H7 (cell line): ENCODE measurements around the gene HNRNPC. TPM values are rescaled to one million over a fixed set of nuclear protein-coding genes. Genes with fewer than 3 reads are reported as not detected.
"Not testable (repeated sequence)": the region's sequence is repeated elsewhere in the genome, so short reads cannot be mapped to it uniquely, and the experiment has no call there.

ENCODE experiments used
- DNase-seq: peaks from one replicate; pipeline ENCODE4 v3.0.0; 2012
- H3K27me3 ChIP-seq: 2 replicates; pipeline ENCODE4 v1.6.0; 2011; ENCODE audit warnings: mild to moderate bottlenecking, low read length; ENCODE audit not compliant: control insufficient read depth, insufficient read depth
- H3K36me3 ChIP-seq: replicated peaks from 2 replicates; pipeline ENCODE4 v1.5.1; 2011; ENCODE audit warnings: low read length; ENCODE audit not compliant: control insufficient read depth, insufficient read depth
- H3K4me3 ChIP-seq: 2 replicates; pipeline ENCODE4 v1.5.1; 2011; ENCODE audit warnings: low read depth, mild to moderate bottlenecking, control low read depth, low read length, moderate library complexity; ENCODE audit not compliant: insufficient read depth
- total RNA-seq: library from RNA; depleted of rRNA; stranded (reverse); fragments of >200 nt; shearing (Covaris generic); gene quantifications from 2 replicates; pipeline ENCODE4 v1.2.3, GENCODE V29; 2014

HNRNPC gene
- total RNA-seq, 1 experiment from 2014 or later: 2,138 TPM

DNA sequence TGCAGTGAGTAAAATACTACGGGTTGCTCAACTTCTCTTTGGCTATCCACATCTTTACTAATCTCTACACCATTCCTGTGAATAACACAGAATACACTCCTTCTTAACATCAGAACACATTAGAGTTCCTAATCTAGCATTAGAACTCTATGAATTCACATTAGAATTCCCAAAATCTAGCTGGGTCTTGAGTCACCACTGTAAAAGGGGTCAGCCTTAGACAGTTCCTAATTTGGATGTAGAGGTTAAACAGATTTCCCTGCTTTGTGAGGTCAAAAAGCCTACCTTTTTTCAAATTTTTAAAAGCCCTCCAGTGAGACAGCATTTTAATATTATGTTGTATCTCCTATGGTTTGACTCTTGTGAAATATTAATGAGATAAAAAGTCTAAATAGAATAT is 7.4 kb downstream of the HNRNPC start:
- H3K27me3 ChIP-seq: no peaks in the 10 kb centered on the region
- no peak for DNase-seq
- no peak overlapping the region for H3K4me3 ChIP-seq
- H3K36me3 ChIP-seq: peaks cover 50% of the 10 kb centered on the region

DNA sequence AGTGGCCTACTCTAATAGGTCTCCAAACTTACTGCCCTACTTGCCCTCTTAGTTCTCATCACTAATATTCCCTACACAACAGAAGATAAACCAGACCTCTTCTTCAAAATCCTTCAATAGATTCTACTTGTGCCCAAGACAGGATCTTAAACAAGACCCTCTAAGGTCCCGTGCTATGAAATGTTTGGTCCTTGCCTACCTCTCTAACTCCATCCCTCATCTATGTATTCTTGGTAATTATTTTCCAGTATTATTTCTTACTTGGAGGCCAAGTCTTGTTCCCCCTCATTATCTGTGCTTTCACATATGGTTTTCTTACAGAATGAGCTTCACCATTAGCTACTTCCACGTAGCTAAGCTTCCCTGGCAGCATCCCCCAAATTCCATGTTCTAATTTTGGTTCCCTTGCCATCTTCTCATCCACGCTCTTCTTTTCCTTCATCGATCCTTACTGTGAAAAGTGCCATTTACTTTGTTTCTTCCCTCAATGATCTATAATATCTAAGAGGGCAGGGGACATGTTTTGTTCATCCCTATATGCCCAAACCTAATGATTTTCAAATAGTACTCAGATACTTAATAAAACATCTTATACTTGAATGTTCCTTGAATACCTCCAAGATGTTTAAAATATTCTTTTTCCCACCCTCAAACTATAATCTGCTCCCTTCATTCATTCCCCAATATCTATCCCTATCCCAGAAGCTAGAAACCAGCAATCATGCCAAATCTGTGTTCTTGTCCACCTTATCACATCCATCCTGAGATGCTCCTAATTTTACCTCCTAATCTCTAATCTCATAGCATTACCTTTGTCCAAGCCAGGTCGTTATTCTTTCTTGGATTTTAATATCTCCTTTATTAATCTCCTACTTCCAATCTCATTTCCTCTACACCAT is 10.1 kb downstream of the HNRNPC start:
- Histone ChIP-seq H3K4me3 (no peak overlapping the region), H3K36me3 (peaks cover 40% of the 10 kb centered on the region), H3K27me3 (no peaks in the 10 kb centered on the region)
- no peak for DNase-seq

- no peak for DNase-seq
- Histone ChIP-seq H3K36me3 (peaks cover 36% of the 10 kb centered on the region), H3K27me3 (no peaks in the 10 kb centered on the region), H3K4me3 (no peak overlapping the region)
Measured at GRCh38 chr14:21258005-21258888, 11.0 kb downstream of the HNRNPC start.

- peaks cover 34% of the 10 kb centered on the region for H3K36me3 ChIP-seq
- no peak for DNase-seq
Measured at GRCh38 chr14:21257394-21257909, 11.8 kb downstream of the HNRNPC start.

GRCh38 chr14:21256539-21257393 is 12.5 kb downstream of the HNRNPC start:
- H3K27me3 ChIP-seq: no peaks in the 10 kb centered on the region
- no peak for DNase-seq
- H3K36me3 ChIP-seq: peaks cover 33% of the 10 kb centered on the region
- H3K4me3 ChIP-seq: no peak overlapping the region

More at GRCh38 chr14:21257394-21257909, 11.8 kb downstream of the HNRNPC start:
- Histone ChIP-seq H3K4me3 (no peak overlapping the region), H3K27me3 (no peaks in the 10 kb centered on the region)

DNA sequence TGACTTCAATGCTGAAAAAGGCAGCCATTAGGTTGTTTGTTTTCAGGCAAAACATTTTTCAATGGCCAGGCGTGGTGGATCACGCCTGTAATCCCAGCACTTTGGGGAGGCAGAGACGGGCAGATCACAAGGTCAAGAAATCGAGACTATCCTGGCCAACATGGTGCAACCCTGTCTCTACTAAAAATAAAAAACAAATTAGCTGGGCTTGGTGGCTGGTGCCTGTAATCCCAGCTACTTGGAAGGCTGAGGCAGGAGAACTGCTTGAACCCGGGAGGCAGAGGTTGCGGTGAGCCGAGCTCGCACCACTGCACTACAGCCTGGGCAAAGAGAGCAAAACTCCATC is 13.2 kb downstream of the HNRNPC start:
- not testable (repeated sequence) for H3K4me3 ChIP-seq, DNase-seq, H3K27me3 ChIP-seq
- H3K36me3 ChIP-seq: peaks cover 33% of the 10 kb centered on the region

GRCh38 chr14:21255385-21256101 is 13.7 kb downstream of the HNRNPC start:
- Histone ChIP-seq H3K36me3 (peaks cover 30% of the 10 kb centered on the region), H3K27me3 (no peaks in the 10 kb centered on the region), H3K4me3 (no peak overlapping the region)
- DNase-seq: no peak

DNA sequence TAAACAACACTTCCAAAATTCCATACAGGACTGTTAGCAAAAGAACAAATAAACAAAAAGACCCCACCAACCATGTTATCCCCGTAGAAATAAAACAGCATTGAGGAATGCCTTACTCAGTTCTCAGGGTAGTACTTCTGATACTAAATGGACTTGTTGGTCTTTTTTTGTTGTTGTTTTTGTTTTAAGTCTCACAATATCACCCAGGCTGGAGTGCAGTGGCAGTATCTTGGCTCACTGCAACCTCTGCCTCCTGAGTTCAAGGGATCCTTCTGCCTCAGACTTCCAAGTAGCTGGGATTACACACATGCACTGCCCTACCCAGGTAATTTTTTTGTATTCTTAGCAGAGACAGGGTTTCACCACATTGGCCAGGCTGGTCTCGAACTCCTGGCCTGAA is 17.1 kb downstream of the HNRNPC start:
- Histone ChIP-seq H3K36me3 (peaks cover 21% of the 10 kb centered on the region), H3K27me3 (no peaks in the 10 kb centered on the region), H3K4me3 (no peak overlapping the region)
- DNase-seq: no peak

GRCh38 chr14:21251215-21251614 is 18.0 kb downstream of the HNRNPC start:
- Histone ChIP-seq H3K36me3 (peaks cover 18% of the 10 kb centered on the region), H3K4me3 (no peak overlapping the region), H3K27me3 (no peaks in the 10 kb centered on the region)
- no peak for DNase-seq

DNA sequence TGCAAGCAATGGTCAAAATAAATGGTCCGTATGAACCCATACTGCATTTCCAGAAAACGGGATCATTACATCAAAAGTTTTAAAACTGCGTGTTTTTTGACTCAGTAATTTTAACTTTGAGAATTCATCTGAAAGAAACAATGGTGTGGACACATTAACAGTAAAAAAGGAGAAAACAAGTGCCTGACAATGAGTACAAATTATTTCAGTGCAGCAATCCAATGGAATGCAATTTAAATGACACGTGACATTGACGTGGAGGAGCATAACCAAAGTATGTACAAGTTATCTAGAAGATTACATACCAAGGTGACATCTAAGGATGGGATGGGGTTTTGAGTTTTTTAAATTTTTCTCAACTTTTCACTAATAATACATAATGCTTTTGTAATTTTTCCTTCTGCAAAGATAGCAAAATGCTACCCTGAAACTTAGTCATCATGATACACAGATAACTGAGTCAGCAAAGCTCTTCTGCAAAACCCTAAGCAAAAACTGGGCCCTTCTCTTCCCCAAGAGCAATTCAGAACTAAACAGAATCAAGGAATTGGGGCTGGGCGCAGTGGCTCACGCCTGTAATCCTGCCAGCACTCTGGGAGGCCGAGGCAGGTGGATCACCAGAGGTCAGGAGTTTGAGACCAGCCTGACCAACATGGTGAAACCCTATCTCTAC is 20.4 kb downstream of the HNRNPC start:
- Histone ChIP-seq H3K36me3 (peaks cover 18% of the 10 kb centered on the region), H3K4me3 (no peak overlapping the region)

GRCh38 chr14:21248338-21248737 is 20.9 kb downstream of the HNRNPC start:
- H3K4me3 ChIP-seq: no peak overlapping the region
- peaks cover 16% of the 10 kb centered on the region for H3K36me3 ChIP-seq
- no peaks in the 10 kb centered on the region for H3K27me3 ChIP-seq
- DNase-seq: no peak

More for the DNA sequence above, 20.4 kb downstream of the HNRNPC start:
- DNase-seq: no peak
- H3K27me3 ChIP-seq: no peaks in the 10 kb centered on the region

- H3K36me3 ChIP-seq: peaks cover 11% of the 10 kb centered on the region
- no peaks in the 10 kb centered on the region for H3K27me3 ChIP-seq
- DNase-seq: no peak
- no peak overlapping the region for H3K4me3 ChIP-seq
Measured at GRCh38 chr14:21245813-21246212, 23.4 kb downstream of the HNRNPC start.

DNA sequence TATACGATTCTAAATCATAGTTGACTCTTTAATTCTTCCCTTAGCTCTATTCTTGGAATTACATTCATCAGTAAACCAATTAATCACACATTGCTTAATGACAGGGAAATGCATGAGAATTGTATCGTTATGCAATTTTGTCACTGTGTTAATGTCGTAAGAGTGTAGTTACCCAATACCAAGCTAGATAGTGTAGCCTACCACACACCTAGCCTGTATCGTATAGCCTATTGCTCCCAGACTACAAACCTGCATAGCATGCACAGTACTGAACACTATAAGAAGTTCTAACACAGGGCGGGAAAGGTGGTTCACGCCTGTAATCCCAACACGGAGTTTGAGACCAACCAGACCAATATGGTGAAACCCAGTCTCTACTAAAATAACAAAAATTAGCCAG is 24.7 kb downstream of the HNRNPC start:
- DNase-seq: no peak
- Histone ChIP-seq H3K36me3 (peaks cover 10% of the 10 kb centered on the region), H3K27me3 (no peaks in the 10 kb centered on the region), H3K4me3 (no peak overlapping the region)
